Measurements from ENCODE around the gene WIZ. TPM values are rescaled to one million over a fixed set of nuclear protein-coding genes. Genes with fewer than 3 reads are reported as not detected.
A peak's percentile ranks its signal among the peaks of the same experiment; 100 is the strongest.

WIZ gene
- total and polyA plus RNA-seq, 2 experiments from 2014 or later, result 8.9 to 39.5 TPM

DNA sequence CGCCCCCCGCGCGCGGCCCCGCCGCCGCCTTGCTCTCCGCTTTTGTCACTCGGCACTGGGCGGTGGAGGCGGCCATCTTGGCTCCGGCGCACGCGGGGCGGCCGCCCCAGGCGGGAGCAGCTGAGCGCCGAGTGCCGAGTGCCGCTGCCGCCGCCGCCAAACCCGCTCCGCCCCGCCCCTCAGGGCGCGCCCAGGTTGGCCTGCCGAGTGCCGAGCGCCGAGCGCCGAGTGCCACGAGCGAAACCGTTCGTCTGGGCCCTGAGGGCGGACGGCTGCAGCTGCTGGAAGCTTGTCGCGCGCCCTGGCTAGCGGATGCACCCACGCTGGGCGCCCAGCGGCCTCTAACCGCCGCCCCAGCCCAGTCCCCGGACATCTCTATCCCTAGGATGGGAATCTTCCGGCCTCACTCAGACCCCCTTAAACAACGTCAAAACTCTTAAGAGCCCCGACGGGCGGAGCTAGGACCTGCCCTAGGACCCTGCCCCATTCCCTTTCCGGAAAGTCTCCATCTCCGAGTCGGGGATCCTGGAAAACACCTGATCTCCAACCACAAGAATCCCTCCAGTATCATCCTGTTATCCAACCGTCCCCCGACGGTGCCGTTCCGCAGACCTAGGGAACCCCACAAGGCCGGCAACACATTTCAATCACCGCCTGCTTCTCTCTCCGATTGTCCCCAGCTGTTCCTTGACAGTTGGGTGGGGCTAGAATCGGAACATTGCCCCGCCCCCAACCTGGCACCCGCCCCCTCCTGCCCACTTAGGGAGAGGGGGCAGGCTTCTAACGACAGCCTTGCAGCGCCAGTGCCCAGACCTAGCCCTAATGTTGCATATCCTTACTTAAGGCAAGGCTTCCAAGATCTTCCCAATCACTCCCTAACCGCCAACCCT is 16.9 kb downstream of the WIZ start (continued):
- TF ChIP-seq, protein P1, sequence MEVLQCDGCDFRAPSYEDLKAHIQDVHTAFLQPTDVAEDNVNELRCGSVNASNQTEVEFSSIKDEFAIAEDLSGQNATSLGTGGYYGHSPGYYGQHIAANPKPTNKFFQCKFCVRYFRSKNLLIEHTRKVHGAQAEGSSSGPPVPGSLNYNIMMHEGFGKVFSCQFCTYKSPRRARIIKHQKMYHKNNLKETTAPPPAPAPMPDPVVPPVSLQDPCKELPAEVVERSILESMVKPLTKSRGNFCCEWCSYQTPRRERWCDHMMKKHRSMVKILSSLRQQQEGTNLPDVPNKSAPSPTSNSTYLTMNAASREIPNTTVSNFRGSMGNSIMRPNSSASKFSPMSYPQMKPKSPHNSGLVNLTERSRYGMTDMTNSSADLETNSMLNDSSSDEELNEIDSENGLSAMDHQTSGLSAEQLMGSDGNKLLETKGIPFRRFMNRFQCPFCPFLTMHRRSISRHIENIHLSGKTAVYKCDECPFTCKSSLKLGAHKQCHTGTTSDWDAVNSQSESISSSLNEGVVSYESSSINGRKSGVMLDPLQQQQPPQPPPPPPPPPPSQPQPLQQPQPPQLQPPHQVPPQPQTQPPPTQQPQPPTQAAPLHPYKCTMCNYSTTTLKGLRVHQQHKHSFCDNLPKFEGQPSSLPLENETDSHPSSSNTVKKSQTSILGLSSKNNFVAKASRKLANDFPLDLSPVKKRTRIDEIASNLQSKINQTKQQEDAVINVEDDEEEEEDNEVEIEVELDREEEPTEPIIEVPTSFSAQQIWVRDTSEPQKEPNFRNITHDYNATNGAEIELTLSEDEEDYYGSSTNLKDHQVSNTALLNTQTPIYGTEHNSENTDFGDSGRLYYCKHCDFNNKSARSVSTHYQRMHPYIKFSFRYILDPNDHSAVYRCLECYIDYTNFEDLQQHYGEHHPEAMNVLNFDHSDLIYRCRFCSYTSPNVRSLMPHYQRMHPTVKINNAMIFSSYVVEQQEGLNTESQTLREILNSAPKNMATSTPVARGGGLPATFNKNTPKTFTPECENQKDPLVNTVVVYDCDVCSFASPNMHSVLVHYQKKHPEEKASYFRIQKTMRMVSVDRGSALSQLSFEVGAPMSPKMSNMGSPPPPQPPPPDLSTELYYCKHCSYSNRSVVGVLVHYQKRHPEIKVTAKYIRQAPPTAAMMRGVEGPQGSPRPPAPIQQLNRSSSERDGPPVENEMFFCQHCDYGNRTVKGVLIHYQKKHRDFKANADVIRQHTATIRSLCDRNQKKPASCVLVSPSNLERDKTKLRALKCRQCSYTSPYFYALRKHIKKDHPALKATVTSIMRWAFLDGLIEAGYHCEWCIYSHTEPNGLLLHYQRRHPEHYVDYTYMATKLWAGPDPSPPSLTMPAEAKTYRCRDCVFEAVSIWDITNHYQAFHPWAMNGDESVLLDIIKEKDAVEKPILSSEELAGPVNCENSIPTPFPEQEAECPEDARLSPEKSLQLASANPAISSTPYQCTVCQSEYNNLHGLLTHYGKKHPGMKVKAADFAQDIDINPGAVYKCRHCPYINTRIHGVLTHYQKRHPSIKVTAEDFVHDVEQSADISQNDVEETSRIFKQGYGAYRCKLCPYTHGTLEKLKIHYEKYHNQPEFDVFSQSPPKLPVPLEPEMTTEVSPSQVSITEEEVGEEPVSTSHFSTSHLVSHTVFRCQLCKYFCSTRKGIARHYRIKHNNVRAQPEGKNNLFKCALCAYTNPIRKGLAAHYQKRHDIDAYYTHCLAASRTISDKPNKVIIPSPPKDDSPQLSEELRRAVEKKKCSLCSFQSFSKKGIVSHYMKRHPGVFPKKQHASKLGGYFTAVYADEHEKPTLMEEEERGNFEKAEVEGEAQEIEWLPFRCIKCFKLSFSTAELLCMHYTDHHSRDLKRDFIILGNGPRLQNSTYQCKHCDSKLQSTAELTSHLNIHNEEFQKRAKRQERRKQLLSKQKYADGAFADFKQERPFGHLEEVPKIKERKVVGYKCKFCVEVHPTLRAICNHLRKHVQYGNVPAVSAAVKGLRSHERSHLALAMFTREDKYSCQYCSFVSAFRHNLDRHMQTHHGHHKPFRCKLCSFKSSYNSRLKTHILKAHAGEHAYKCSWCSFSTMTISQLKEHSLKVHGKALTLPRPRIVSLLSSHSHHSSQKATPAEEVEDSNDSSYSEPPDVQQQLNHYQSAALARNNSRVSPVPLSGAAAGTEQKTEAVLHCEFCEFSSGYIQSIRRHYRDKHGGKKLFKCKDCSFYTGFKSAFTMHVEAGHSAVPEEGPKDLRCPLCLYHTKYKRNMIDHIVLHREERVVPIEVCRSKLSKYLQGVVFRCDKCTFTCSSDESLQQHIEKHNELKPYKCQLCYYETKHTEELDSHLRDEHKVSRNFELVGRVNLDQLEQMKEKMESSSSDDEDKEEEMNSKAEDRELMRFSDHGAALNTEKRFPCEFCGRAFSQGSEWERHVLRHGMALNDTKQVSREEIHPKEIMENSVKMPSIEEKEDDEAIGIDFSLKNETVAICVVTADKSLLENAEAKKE (CRISPR knock-in tag; IDR thresholded peaks at IDR 0.05), result no peak
- no peak for TF ChIP-seq STAT1 (IDR thresholded peaks at IDR 0.05; ENCODE audit: unreplicated experiment)
- TF ChIP-seq, protein P2, sequence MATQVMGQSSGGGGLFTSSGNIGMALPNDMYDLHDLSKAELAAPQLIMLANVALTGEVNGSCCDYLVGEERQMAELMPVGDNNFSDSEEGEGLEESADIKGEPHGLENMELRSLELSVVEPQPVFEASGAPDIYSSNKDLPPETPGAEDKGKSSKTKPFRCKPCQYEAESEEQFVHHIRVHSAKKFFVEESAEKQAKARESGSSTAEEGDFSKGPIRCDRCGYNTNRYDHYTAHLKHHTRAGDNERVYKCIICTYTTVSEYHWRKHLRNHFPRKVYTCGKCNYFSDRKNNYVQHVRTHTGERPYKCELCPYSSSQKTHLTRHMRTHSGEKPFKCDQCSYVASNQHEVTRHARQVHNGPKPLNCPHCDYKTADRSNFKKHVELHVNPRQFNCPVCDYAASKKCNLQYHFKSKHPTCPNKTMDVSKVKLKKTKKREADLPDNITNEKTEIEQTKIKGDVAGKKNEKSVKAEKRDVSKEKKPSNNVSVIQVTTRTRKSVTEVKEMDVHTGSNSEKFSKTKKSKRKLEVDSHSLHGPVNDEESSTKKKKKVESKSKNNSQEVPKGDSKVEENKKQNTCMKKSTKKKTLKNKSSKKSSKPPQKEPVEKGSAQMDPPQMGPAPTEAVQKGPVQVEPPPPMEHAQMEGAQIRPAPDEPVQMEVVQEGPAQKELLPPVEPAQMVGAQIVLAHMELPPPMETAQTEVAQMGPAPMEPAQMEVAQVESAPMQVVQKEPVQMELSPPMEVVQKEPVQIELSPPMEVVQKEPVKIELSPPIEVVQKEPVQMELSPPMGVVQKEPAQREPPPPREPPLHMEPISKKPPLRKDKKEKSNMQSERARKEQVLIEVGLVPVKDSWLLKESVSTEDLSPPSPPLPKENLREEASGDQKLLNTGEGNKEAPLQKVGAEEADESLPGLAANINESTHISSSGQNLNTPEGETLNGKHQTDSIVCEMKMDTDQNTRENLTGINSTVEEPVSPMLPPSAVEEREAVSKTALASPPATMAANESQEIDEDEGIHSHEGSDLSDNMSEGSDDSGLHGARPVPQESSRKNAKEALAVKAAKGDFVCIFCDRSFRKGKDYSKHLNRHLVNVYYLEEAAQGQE (IDR thresholded peaks at IDR 0.05; ENCODE audit: unreplicated experiment), result no peak
- TF ChIP-seq POLR2AphosphoS5 (IDR thresholded peaks at IDR 0.05; ENCODE audit: low read depth), result peak; percentile 42; the same call in 1 of the 2 replicates
